ENCODE results near the gene KDM5A.
"Not testable (repeated sequence)": the region's sequence is repeated elsewhere in the genome, so short reads cannot be mapped to it uniquely, and the experiment has no call there.

KDM5A gene

DNA sequence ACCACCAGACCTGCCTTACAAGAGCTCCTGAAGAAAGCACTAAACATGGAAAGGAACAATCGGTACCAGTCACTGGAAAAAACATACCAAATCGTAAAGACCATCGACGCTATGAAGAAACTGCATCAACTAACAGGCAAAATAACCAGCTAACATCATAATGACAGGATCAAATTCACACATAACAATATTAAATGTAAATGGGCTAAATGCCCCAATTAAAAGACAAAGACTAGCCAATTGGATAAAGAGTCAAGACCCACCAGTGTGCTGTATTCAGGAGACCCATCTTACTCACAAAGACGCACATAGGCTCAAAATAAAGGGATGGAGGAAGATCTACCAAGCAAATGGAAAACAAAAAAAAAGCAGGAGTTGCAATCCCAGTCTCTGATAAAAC lies 89.6 kb downstream of the KDM5A start:
- not testable (repeated sequence) for H3K9me3 ChIP-seq (ENCODE audit: control insufficient read depth, insufficient read depth, low read length); H3K4me1 ChIP-seq (ENCODE audit: control insufficient read depth, insufficient read depth, low read length); H3K27me3 ChIP-seq (ENCODE audit: control insufficient read depth, insufficient read depth, low read length); H3K27ac ChIP-seq (ENCODE audit: low read depth, low read length); H3K9ac ChIP-seq (ENCODE audit: low read depth, low read length); H3K4me3 ChIP-seq (ENCODE audit: low read depth, low read length)
- peaks cover 41% of the 10 kb centered on the region for H3K36me3 ChIP-seq (ENCODE audit: control insufficient read depth, insufficient read depth, low read length)

DNA sequence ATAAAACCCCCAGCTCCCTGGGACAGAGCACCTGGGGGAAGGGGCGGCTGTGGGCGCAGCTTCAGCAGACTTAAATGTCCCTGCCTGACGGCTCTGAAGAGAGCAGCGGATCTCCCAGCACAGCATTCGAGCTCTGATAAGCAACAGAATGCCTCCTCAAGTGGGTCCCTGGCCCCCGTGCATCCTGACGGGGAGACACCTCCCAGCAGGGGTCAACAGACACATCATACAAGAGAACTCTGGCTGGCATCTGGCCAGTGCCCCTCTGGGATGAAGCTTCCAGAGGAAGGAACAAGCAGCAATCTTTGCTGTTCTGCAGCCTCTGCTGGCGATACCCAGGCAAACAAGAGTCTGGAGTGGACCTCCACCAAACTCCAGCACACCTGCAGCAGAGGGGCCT lies 91.1 kb downstream of the KDM5A start:
- not testable (repeated sequence) for H3K27me3 ChIP-seq (ENCODE audit: control insufficient read depth, insufficient read depth, low read length); H3K9me3 ChIP-seq (ENCODE audit: control insufficient read depth, insufficient read depth, low read length); H3K4me1 ChIP-seq (ENCODE audit: control insufficient read depth, insufficient read depth, low read length); H3K4me3 ChIP-seq (ENCODE audit: low read depth, low read length); H3K27ac ChIP-seq (ENCODE audit: low read depth, low read length); H3K9ac ChIP-seq (ENCODE audit: low read depth, low read length)
- peaks cover 40% of the 10 kb centered on the region for H3K36me3 ChIP-seq (ENCODE audit: control insufficient read depth, insufficient read depth, low read length)

DNA sequence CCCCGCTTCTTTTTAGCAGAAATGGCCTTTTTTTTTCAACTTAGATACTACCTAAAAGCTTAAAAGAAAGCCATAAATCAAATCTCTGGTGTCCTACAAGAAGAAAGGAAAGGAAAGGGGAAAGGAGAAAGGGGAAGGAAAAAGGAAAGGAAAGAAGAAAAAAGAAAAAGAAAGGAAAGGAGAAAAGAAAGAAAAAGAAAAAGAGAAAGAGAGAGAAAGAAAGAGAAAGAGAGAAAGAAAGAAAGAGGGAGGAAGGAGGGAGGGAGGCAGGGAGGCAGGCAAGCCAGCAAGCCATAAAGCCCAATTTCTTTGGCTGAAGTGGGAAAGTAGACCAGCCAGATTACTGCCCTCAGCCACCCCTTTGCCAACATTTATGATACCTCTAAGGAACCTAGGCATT lies 94.0 kb downstream of the KDM5A start:
- H3K9me3 ChIP-seq (ENCODE audit: control insufficient read depth, insufficient read depth, low read length) = no peaks in the 10 kb centered on the region
- H3K4me1 ChIP-seq (ENCODE audit: control insufficient read depth, insufficient read depth, low read length) = no peaks in the 10 kb centered on the region
- peaks cover 62% of the 10 kb centered on the region for H3K36me3 ChIP-seq (ENCODE audit: control insufficient read depth, insufficient read depth, low read length)

DNA sequence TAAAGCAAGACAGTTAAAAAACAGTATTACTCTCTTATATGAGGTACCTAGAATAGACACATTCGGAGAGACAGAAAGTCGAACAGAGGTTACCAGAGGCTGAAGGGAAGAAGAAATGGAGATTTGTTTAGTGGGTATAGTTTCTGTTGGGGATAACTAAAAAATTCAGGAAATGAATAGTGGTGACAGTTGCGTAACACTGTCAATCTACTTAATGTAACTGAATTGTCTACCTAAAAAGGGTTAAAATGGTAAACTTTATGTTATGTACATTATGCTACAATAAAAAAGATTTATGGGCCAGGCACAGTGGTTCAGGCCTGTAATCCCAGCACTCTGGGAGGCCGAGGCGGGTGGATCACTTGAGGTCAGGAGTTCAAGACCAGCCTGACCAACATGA lies 95.9 kb downstream of the KDM5A start:
- H3K27ac ChIP-seq (ENCODE audit: low read depth, low read length) = no peak overlapping the region
- no peak overlapping the region for H3K4me3 ChIP-seq (ENCODE audit: low read depth, low read length)
- H3K9me3 ChIP-seq (ENCODE audit: control insufficient read depth, insufficient read depth, low read length) = no peaks in the 10 kb centered on the region
- no peak overlapping the region for H3K9ac ChIP-seq (ENCODE audit: low read depth, low read length)
- H3K4me1 ChIP-seq (ENCODE audit: control insufficient read depth, insufficient read depth, low read length) = no peaks in the 10 kb centered on the region
- peaks cover 68% of the 10 kb centered on the region for H3K36me3 ChIP-seq (ENCODE audit: control insufficient read depth, insufficient read depth, low read length)
- no peaks in the 10 kb centered on the region for H3K27me3 ChIP-seq (ENCODE audit: control insufficient read depth, insufficient read depth, low read length)

More for the DNA sequence above, 94.0 kb downstream of the KDM5A start:
- no peak overlapping the region for H3K4me3 ChIP-seq (ENCODE audit: low read depth, low read length)
- no peak overlapping the region for H3K9ac ChIP-seq (ENCODE audit: low read depth, low read length)
- no peak overlapping the region for H3K27ac ChIP-seq (ENCODE audit: low read depth, low read length)
- H3K27me3 ChIP-seq (ENCODE audit: control insufficient read depth, insufficient read depth, low read length) = no peaks in the 10 kb centered on the region

DNA sequence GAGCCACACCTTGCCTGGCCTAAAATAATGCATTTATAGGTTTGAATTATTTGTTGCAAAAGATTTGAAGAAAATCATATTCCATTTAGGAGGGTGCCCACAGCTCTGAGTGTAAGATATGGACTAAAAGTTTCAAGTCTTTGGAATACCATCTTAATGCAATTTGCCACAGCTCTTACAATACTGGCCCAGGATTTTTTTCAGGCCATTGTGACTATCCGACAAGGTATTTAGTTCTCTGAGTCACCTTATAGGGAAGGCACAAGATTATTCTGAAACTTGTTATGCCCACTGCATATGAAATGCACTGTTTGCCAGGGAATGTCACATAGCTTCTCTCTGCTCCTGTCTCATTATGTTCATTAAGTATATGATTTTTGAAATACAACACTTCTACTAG lies 96.9 kb downstream of the KDM5A start:
- Histone ChIP-seq H3K27me3 (ENCODE audit: control insufficient read depth, insufficient read depth, low read length) (no peaks in the 10 kb centered on the region), H3K27ac (ENCODE audit: low read depth, low read length) (no peak overlapping the region), H3K4me3 (ENCODE audit: low read depth, low read length) (no peak overlapping the region), H3K36me3 (ENCODE audit: control insufficient read depth, insufficient read depth, low read length) (peaks cover 63% of the 10 kb centered on the region), H3K9me3 (ENCODE audit: control insufficient read depth, insufficient read depth, low read length) (no peaks in the 10 kb centered on the region), H3K4me1 (ENCODE audit: control insufficient read depth, insufficient read depth, low read length) (no peaks in the 10 kb centered on the region), H3K9ac (ENCODE audit: low read depth, low read length) (no peak overlapping the region)

DNA sequence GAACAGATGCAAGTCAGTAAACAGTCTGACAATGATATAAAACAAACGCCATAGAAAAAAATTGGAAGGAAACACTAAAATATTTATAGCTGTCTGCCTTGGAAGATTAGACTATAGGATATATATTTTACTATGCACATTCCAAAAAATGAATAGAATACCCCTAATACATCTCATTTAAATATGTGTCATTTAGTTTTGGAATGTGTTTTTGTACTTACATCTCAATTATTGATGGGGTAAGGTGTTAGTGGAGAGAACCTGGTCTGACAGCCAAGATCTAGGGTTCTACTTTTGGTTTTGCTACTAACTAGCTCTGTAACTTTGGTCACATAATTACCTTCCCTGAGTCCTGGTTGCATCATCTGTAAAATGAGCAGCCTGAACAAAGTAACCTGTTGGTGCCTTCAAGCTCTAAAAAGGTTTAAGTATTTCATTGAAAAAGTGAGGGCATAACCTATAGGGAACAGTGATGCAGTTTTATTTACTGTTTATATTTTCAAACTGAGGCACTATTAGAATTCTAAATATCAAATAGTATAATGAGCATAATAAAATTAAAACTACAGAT lies 97.9 kb downstream of the KDM5A start:
- Histone ChIP-seq H3K4me3 (ENCODE audit: low read depth, low read length) (no peak overlapping the region), H3K9ac (ENCODE audit: low read depth, low read length) (no peak overlapping the region), H3K4me1 (ENCODE audit: control insufficient read depth, insufficient read depth, low read length) (no peaks in the 10 kb centered on the region), H3K9me3 (ENCODE audit: control insufficient read depth, insufficient read depth, low read length) (no peaks in the 10 kb centered on the region), H3K27ac (ENCODE audit: low read depth, low read length) (no peak overlapping the region), H3K36me3 (ENCODE audit: control insufficient read depth, insufficient read depth, low read length) (peaks cover 55% of the 10 kb centered on the region), H3K27me3 (ENCODE audit: control insufficient read depth, insufficient read depth, low read length) (no peaks in the 10 kb centered on the region)

DNA sequence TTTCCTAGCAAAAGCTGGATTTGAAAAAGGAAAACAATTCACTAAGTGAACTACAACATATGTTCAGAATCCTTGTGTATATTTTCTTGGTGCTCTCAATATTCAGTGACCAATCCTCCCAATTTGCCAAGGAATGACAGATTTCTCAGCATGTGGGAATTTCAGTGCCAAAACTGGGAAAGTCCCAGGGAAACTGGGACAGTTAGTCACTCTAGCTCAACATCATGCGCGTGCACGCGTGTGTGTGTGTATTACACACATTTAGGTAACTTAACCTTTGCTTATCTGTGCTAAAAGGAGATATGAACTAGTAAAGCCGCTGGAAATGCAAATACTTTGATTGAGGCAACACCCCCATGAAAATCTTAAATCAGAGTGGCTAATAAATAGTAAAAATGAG lies 100.4 kb downstream of the KDM5A start:
- Histone ChIP-seq H3K9me3 (ENCODE audit: control insufficient read depth, insufficient read depth, low read length) (no peaks in the 10 kb centered on the region), H3K4me3 (ENCODE audit: low read depth, low read length) (no peak overlapping the region), H3K9ac (ENCODE audit: low read depth, low read length) (no peak overlapping the region), H3K27ac (ENCODE audit: low read depth, low read length) (no peak overlapping the region), H3K27me3 (ENCODE audit: control insufficient read depth, insufficient read depth, low read length) (no peaks in the 10 kb centered on the region), H3K4me1 (ENCODE audit: control insufficient read depth, insufficient read depth, low read length) (no peaks in the 10 kb centered on the region), H3K36me3 (ENCODE audit: control insufficient read depth, insufficient read depth, low read length) (peaks cover 54% of the 10 kb centered on the region)

DNA sequence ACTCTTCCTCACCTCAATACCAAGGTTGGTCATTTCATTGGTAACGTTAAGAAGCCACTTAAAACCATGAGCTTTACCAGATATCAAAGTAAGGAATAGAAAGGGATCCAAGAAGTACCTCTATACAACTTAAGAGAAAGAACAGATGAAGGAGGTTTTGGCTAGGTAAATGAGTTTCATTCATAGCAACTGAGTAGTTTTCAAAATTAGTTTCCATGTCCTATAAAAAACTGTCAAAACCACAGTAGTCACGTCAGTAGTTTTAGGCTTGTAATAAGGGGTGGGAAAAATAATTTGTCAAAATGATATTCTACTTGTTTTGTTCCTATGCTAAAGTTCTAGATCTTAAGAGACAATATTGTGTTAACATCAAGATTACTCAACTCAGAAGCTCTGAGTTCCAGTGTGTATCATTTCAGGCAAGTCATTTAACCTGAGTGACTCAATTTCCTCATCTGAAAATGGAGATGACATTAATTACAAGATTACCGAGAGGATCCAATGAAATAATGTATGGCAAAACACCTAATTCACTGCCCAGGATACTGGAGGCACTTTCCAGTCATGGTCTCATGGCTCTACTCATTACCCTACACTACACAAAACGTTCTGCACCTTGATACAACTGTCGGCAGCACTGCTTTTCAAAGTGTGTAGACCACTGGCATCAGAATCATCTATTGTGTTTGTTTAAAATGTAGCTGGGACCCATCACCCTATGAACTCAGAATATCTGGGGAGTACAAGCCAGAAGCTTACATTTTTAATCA lies 102.4 kb downstream of the KDM5A start:
- H3K36me3 ChIP-seq (ENCODE audit: control insufficient read depth, insufficient read depth, low read length) = peaks cover 37% of the 10 kb centered on the region
- no peak overlapping the region for H3K4me3 ChIP-seq (ENCODE audit: low read depth, low read length)
- H3K4me1 ChIP-seq (ENCODE audit: control insufficient read depth, insufficient read depth, low read length) = no peaks in the 10 kb centered on the region
- no peaks in the 10 kb centered on the region for H3K9me3 ChIP-seq (ENCODE audit: control insufficient read depth, insufficient read depth, low read length)
- no peak overlapping the region for H3K9ac ChIP-seq (ENCODE audit: low read depth, low read length)
- H3K27ac ChIP-seq (ENCODE audit: low read depth, low read length) = no peak overlapping the region
- H3K27me3 ChIP-seq (ENCODE audit: control insufficient read depth, insufficient read depth, low read length) = no peaks in the 10 kb centered on the region

DNA sequence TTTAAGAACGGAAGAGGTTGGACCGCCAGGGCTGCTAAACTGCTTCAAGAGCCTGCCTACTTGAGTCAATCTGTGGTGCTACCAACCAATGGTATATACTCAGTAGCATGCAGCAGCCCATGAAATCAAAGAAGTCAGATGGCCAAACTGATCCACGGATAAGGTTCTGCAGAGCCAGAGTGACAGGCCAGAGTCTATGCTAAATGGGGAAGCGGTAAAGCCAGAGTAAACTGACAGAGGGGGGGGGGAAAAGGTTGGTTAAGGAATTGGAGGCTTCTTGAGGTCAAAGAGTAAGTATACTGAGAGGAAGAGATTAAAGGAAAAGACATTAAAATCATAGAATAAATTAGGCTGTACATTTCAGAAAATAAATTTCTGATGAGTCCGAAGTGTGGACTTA lies 111.1 kb downstream of the KDM5A start:
- H3K27ac ChIP-seq (ENCODE audit: low read depth, low read length) = no peak overlapping the region
- H3K27me3 ChIP-seq (ENCODE audit: control insufficient read depth, insufficient read depth, low read length) = no peaks in the 10 kb centered on the region
- H3K9ac ChIP-seq (ENCODE audit: low read depth, low read length) = no peak overlapping the region
- no peaks in the 10 kb centered on the region for H3K36me3 ChIP-seq (ENCODE audit: control insufficient read depth, insufficient read depth, low read length)
- no peaks in the 10 kb centered on the region for H3K4me1 ChIP-seq (ENCODE audit: control insufficient read depth, insufficient read depth, low read length)
- no peaks in the 10 kb centered on the region for H3K9me3 ChIP-seq (ENCODE audit: control insufficient read depth, insufficient read depth, low read length)
- H3K4me3 ChIP-seq (ENCODE audit: low read depth, low read length) = no peak overlapping the region

DNA sequence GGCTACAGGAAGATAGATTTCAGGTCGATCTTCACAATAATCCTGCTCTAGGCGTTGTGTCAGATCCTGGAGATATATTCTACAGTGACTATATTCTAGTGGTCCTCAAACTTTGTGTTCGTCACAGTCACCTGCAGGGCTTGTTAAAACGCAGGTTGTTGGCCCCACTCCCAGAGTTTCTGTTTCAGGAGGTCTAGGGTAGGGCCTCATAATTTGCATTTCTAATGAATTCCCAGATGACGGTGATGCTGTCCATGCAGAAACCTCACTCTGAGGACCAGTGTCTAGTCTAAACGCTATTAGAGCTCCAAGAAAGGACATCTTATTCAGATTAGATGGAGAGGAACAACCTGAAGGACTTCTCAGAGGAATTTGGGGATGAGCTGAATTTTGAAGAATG lies 113.3 kb downstream of the KDM5A start:
- no peaks in the 10 kb centered on the region for H3K36me3 ChIP-seq (ENCODE audit: control insufficient read depth, insufficient read depth, low read length)
- H3K9me3 ChIP-seq (ENCODE audit: control insufficient read depth, insufficient read depth, low read length) = no peaks in the 10 kb centered on the region
- no peaks in the 10 kb centered on the region for H3K27me3 ChIP-seq (ENCODE audit: control insufficient read depth, insufficient read depth, low read length)
- H3K4me3 ChIP-seq (ENCODE audit: low read depth, low read length) = no peak overlapping the region
- H3K9ac ChIP-seq (ENCODE audit: low read depth, low read length) = no peak overlapping the region
- H3K4me1 ChIP-seq (ENCODE audit: control insufficient read depth, insufficient read depth, low read length) = no peaks in the 10 kb centered on the region
- H3K27ac ChIP-seq (ENCODE audit: low read depth, low read length) = no peak overlapping the region

DNA sequence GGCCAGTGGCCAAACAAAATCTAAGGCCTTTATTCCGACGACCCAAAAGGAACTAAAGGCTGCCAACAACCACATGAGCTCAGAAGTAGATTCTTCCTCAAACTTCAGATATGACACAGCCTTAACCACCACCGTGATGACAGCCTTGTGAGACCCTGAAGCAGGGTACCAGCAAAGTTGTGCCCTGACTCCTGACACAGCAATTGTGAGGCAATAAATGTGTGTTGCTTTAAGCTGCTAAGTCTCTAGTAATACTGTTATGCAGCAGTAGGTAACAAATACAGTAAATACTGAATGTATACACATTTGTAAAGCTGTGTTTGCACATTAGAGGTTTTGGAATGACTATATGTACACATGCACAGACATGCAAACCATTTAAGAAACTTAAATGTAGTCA lies 115.7 kb downstream of the KDM5A start:
- Histone ChIP-seq H3K27me3 (ENCODE audit: control insufficient read depth, insufficient read depth, low read length) (no peaks in the 10 kb centered on the region), H3K9ac (ENCODE audit: low read depth, low read length) (no peak overlapping the region), H3K27ac (ENCODE audit: low read depth, low read length) (no peak overlapping the region), H3K4me3 (ENCODE audit: low read depth, low read length) (no peak overlapping the region), H3K36me3 (ENCODE audit: control insufficient read depth, insufficient read depth, low read length) (no peaks in the 10 kb centered on the region), H3K4me1 (ENCODE audit: control insufficient read depth, insufficient read depth, low read length) (no peaks in the 10 kb centered on the region), H3K9me3 (ENCODE audit: control insufficient read depth, insufficient read depth, low read length) (no peaks in the 10 kb centered on the region)
